ENCODE measurements around the gene GLT8D1. TPM values are rescaled to one million over a fixed set of nuclear protein-coding genes. Genes with fewer than 3 reads are reported as not detected.

Gene GLT8D1
- total and polyA plus RNA-seq, 2 donors (not counting 1 experiment from before 2014, with no cell fraction given): 116 to 160 TPM

DNA sequence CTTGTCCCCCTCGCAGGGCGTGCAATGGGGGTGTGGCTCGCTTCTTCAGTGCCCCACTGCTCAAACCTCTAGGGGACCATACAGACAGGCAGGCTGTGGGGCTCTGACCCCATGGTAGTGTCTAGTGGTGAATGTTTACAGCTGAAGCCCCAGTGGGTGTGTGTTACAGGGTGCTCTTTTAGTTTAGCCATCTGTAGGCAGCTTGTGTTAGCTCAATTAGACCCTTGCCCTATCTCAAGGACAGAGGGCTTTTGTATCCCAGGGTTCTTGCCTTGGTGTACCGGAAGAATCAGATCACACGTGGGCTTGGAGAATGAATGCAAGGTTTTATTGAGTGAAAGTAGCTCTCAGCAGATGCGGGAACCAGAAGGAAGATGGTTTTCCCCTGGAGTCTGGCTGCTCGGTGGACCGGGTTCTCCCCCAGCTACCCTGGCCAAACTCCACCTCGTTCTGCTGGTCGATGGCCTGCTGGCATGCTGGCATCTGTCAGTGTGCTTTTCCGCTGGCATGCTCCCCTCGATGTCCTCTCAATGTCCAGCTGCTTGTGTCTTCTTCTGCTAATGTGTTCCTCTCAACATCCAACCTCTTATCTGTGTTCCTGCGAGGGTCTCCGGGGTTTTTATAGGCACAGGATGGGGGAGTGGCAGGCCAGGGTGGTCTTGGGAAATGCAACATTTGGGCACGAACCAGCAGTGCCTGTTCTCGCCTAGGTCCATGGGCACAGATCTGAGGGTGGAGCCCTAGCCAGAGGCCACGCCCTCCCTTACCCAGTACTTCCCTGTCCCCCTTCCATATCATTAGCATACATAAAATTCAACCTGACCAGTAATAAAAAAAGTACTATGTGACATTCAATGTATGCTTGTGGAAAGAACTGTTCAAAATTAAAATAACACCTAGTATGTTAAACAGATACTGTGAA, 7.0 kb upstream of the GLT8D1 start:
- Histone ChIP-seq H3K9me3 (ENCODE audit: control insufficient read depth, insufficient read depth, low read depth, low read length) (no peaks in the 10 kb centered on the region), H3K79me2 (ENCODE audit: control insufficient read depth, insufficient read depth, low read length) (peaks cover 4% of the 10 kb centered on the region), H3K27me3 (ENCODE audit: control insufficient read depth, insufficient read depth, low read length) (no peaks in the 10 kb centered on the region), H3K4me1 (ENCODE audit: control insufficient read depth, extremely low read depth, insufficient read depth, low read length) (no peaks in the 10 kb centered on the region), H3K9ac (ENCODE audit: insufficient read depth, low read length) (no peak overlapping the region), H3K4me3 (replicated peaks in 1 of 4; ENCODE audit: control extremely low read depth in 1 of 4, insufficient read depth in 1 of 4, low read depth in 3 of 4, low read length in 4 of 4) (no peak overlapping the region), H3K36me3 (ENCODE audit: control insufficient read depth, insufficient read depth, low read length) (no peaks in the 10 kb centered on the region), H4K20me1 (ENCODE audit: control insufficient read depth, extremely low read depth, insufficient read depth, low read length) (no peaks in the 10 kb centered on the region), H2AFZ (ENCODE audit: low read length) (no peak overlapping the region), H3K27ac (ENCODE audit: insufficient read depth, low read length) (no peak overlapping the region), H3K4me2 (ENCODE audit: extremely low read depth, insufficient read depth, low read length) (no peak overlapping the region)
- DNase-seq (ENCODE audit: low read depth in 2 of 2): no peak
- no peak for TF ChIP-seq EZH2 (IDR thresholded peaks at IDR 0.05; ENCODE audit: low read length, missing control alignments)
- TF ChIP-seq, protein P1, sequence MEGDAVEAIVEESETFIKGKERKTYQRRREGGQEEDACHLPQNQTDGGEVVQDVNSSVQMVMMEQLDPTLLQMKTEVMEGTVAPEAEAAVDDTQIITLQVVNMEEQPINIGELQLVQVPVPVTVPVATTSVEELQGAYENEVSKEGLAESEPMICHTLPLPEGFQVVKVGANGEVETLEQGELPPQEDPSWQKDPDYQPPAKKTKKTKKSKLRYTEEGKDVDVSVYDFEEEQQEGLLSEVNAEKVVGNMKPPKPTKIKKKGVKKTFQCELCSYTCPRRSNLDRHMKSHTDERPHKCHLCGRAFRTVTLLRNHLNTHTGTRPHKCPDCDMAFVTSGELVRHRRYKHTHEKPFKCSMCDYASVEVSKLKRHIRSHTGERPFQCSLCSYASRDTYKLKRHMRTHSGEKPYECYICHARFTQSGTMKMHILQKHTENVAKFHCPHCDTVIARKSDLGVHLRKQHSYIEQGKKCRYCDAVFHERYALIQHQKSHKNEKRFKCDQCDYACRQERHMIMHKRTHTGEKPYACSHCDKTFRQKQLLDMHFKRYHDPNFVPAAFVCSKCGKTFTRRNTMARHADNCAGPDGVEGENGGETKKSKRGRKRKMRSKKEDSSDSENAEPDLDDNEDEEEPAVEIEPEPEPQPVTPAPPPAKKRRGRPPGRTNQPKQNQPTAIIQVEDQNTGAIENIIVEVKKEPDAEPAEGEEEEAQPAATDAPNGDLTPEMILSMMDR (conservative IDR thresholded peaks at IDR 0.05 in 1 of 2, IDR thresholded peaks at IDR 0.05 in 1 of 2; ENCODE audit: low read depth in 1 of 2, low read length in 2 of 2): no peak

DNA sequence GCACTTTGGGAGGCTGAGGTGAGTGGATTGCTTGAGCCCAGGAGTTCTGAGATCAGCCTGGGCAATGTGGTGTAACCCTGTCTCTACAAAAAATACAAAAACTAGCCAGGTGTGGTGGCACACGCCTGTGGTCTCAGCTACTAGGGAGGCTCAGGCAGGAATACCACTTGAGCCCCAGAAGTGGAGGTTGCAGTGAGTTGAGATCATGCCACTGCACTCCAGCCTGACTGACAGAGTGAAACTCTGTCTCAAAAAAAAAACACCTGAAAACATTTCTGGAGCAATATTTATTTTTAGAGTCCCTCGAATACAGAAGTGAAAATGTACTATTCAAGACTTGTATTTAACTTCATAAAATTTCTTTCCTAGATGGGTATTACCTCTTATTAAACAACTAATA, 4.9 kb upstream of the GLT8D1 start:
- DNase-seq (ENCODE audit: low read depth in 2 of 2): no peak
- no peaks in the 10 kb centered on the region for H3K36me3 ChIP-seq (ENCODE audit: control insufficient read depth, insufficient read depth, low read length)
- H3K9ac ChIP-seq (ENCODE audit: insufficient read depth, low read length): no peak overlapping the region
- no peak overlapping the region for H2AFZ ChIP-seq (ENCODE audit: low read length)
- no peak overlapping the region for H3K27ac ChIP-seq (ENCODE audit: insufficient read depth, low read length)
- H3K9me3 ChIP-seq (ENCODE audit: control insufficient read depth, insufficient read depth, low read depth, low read length): no peaks in the 10 kb centered on the region
- TF ChIP-seq, protein P1 (conservative IDR thresholded peaks at IDR 0.05 in 1 of 2, IDR thresholded peaks at IDR 0.05 in 1 of 2; ENCODE audit: low read depth in 1 of 2, low read length in 2 of 2): no peak
- no peak for TF ChIP-seq EZH2 (IDR thresholded peaks at IDR 0.05; ENCODE audit: low read length, missing control alignments)
- no peaks in the 10 kb centered on the region for H4K20me1 ChIP-seq (ENCODE audit: control insufficient read depth, extremely low read depth, insufficient read depth, low read length)
- no peak overlapping the region for H3K4me2 ChIP-seq (ENCODE audit: extremely low read depth, insufficient read depth, low read length)
- H3K79me2 ChIP-seq (ENCODE audit: control insufficient read depth, insufficient read depth, low read length): peaks cover 20% of the 10 kb centered on the region
- H3K27me3 ChIP-seq (ENCODE audit: control insufficient read depth, insufficient read depth, low read length): no peaks in the 10 kb centered on the region
- H3K4me3 ChIP-seq (replicated peaks in 1 of 4; ENCODE audit: control extremely low read depth in 1 of 4, insufficient read depth in 1 of 4, low read depth in 3 of 4, low read length in 4 of 4): no peak overlapping the region
- peaks cover 5% of the 10 kb centered on the region for H3K4me1 ChIP-seq (ENCODE audit: control insufficient read depth, extremely low read depth, insufficient read depth, low read length)

DNA sequence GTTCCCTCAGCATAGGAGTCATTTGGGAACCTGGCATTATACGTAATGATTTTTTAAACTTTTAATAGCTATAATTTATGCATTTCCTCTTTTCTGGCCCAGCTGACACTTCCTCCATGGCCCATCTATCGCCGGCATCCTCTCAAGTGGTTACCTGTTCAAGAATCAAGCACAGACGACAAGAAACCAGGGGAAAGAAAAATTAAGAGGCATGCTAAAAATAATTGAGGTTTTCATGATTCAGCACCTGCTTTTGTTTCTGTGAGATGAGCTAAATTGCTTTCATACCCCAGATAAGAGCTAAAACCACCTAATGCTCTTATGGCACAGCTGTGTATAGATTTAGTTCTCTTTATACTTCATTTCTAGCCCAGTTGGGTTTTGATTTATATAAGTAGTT, 2.0 kb upstream of the GLT8D1 start:
- Histone ChIP-seq H3K9ac (ENCODE audit: insufficient read depth, low read length) (no peak overlapping the region), H3K27me3 (ENCODE audit: control insufficient read depth, insufficient read depth, low read length) (no peaks in the 10 kb centered on the region), H4K20me1 (ENCODE audit: control insufficient read depth, extremely low read depth, insufficient read depth, low read length) (no peaks in the 10 kb centered on the region), H3K4me1 (ENCODE audit: control insufficient read depth, extremely low read depth, insufficient read depth, low read length) (peaks cover 5% of the 10 kb centered on the region), H3K36me3 (ENCODE audit: control insufficient read depth, insufficient read depth, low read length) (no peaks in the 10 kb centered on the region), H3K27ac (ENCODE audit: insufficient read depth, low read length) (no peak overlapping the region), H2AFZ (ENCODE audit: low read length) (no peak overlapping the region), H3K79me2 (ENCODE audit: control insufficient read depth, insufficient read depth, low read length) (peaks cover 44% of the 10 kb centered on the region), H3K4me2 (ENCODE audit: extremely low read depth, insufficient read depth, low read length) (no peak overlapping the region), H3K9me3 (ENCODE audit: control insufficient read depth, insufficient read depth, low read depth, low read length) (no peaks in the 10 kb centered on the region), H3K4me3 (replicated peaks in 1 of 4; ENCODE audit: control extremely low read depth in 1 of 4, insufficient read depth in 1 of 4, low read depth in 3 of 4, low read length in 4 of 4) (peak overlapping the region in 1 of 4 experiments; percentile 100)
- TF ChIP-seq, protein P1 (conservative IDR thresholded peaks at IDR 0.05 in 1 of 2, IDR thresholded peaks at IDR 0.05 in 1 of 2; ENCODE audit: low read depth in 1 of 2, low read length in 2 of 2): no peak
- no peak for TF ChIP-seq EZH2 (IDR thresholded peaks at IDR 0.05; ENCODE audit: low read length, missing control alignments)
- peak in 1 of 2 donors; percentile 17 for DNase-seq (ENCODE audit: low read depth in 2 of 2)

Measured in fibroblast of lung (primary cell).